ENCODE measurements around the gene DHX36.

DNA sequence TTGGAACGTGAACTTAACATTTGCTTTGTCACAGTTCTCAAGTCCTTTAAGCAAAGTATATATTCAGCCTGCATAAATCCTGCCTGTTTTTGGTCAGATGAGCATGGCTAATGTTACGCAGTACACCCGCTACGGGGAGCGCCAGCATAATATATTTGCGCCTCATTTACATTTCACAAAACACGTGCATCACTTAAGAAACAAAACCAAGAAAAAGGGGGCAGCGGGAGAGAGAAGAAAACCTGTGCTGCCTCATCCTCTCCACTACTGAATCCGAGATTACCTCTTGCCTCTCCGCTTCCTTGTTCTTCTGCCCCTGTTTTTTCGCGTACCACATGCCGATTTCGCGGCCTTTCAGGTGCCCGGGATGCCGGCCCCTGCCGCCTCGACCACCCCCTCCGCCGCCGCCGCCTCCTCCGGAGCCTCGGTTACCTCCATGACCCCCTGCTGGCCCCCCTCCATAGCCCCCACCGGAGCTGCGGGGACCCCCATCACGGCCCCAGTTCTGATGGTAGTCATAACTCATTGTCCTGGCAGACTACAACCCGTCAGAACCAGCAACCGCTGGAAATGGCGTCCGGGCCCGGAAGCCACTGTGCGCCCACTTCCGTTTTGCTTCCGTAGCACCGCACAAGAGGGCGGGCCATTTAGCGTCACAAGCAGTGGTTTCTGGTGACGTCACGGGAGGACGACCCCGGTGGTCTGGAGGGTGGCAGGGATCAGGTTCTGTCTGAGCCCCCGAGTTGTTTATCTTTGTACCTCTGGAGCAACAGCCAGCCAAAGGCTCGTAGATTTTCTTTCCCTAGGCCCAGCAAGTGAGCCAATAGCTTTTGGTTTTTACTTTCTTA is at the start of gene DHX36:
- TF ChIP-seq RAD21 (IDR thresholded peaks at IDR 0.05) = peak in 1 of 2 donors; percentile 26
- TF ChIP-seq, protein P1, sequence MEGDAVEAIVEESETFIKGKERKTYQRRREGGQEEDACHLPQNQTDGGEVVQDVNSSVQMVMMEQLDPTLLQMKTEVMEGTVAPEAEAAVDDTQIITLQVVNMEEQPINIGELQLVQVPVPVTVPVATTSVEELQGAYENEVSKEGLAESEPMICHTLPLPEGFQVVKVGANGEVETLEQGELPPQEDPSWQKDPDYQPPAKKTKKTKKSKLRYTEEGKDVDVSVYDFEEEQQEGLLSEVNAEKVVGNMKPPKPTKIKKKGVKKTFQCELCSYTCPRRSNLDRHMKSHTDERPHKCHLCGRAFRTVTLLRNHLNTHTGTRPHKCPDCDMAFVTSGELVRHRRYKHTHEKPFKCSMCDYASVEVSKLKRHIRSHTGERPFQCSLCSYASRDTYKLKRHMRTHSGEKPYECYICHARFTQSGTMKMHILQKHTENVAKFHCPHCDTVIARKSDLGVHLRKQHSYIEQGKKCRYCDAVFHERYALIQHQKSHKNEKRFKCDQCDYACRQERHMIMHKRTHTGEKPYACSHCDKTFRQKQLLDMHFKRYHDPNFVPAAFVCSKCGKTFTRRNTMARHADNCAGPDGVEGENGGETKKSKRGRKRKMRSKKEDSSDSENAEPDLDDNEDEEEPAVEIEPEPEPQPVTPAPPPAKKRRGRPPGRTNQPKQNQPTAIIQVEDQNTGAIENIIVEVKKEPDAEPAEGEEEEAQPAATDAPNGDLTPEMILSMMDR (IDR thresholded peaks at IDR 0.05; ENCODE audit: low read depth, low read length, missing input control) = peak; percentile 13
- TF ChIP-seq SP1 (IDR thresholded peaks at IDR 0.05) = no peak
- TF ChIP-seq EGR1 (IDR thresholded peaks at IDR 0.05; ENCODE audit: low read depth in 2 of 2) = no peak
- peak; percentile 71 for TF ChIP-seq MAX (IDR thresholded peaks at IDR 0.05)
- TF ChIP-seq, protein P2, sequence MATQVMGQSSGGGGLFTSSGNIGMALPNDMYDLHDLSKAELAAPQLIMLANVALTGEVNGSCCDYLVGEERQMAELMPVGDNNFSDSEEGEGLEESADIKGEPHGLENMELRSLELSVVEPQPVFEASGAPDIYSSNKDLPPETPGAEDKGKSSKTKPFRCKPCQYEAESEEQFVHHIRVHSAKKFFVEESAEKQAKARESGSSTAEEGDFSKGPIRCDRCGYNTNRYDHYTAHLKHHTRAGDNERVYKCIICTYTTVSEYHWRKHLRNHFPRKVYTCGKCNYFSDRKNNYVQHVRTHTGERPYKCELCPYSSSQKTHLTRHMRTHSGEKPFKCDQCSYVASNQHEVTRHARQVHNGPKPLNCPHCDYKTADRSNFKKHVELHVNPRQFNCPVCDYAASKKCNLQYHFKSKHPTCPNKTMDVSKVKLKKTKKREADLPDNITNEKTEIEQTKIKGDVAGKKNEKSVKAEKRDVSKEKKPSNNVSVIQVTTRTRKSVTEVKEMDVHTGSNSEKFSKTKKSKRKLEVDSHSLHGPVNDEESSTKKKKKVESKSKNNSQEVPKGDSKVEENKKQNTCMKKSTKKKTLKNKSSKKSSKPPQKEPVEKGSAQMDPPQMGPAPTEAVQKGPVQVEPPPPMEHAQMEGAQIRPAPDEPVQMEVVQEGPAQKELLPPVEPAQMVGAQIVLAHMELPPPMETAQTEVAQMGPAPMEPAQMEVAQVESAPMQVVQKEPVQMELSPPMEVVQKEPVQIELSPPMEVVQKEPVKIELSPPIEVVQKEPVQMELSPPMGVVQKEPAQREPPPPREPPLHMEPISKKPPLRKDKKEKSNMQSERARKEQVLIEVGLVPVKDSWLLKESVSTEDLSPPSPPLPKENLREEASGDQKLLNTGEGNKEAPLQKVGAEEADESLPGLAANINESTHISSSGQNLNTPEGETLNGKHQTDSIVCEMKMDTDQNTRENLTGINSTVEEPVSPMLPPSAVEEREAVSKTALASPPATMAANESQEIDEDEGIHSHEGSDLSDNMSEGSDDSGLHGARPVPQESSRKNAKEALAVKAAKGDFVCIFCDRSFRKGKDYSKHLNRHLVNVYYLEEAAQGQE (IDR thresholded peaks at IDR 0.05) = no peak
- TF ChIP-seq YY1 (IDR thresholded peaks at IDR 0.05) = peak; percentile 97
- peak; percentile 97 for TF ChIP-seq GABPA (IDR thresholded peaks at IDR 0.05 in 1 of 2, conservative IDR thresholded peaks at IDR 0.05 in 1 of 2)
- TF ChIP-seq, protein P3, sequence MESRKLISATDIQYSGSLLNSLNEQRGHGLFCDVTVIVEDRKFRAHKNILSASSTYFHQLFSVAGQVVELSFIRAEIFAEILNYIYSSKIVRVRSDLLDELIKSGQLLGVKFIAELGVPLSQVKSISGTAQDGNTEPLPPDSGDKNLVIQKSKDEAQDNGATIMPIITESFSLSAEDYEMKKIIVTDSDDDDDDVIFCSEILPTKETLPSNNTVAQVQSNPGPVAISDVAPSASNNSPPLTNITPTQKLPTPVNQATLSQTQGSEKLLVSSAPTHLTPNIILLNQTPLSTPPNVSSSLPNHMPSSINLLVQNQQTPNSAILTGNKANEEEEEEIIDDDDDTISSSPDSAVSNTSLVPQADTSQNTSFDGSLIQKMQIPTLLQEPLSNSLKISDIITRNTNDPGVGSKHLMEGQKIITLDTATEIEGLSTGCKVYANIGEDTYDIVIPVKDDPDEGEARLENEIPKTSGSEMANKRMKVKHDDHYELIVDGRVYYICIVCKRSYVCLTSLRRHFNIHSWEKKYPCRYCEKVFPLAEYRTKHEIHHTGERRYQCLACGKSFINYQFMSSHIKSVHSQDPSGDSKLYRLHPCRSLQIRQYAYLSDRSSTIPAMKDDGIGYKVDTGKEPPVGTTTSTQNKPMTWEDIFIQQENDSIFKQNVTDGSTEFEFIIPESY (IDR thresholded peaks at IDR 0.05) = no peak

Data from liver (tissue), 3 donors.